ENCODE results near the gene GOLPH3. TPM values are rescaled to one million over a fixed set of nuclear protein-coding genes. Genes with fewer than 3 reads are reported as not detected.

Gene GOLPH3
- total RNA-seq, 1 donor from 2014 or later = 99.0 TPM

GRCh38 chr5:32132757-32133156 lies 41.4 kb downstream of the GOLPH3 start:
- Histone ChIP-seq H3K36me3 (peaks cover 41% of the 10 kb centered on the region), H3K27me3 (ENCODE audit: low read depth) (no peaks in the 10 kb centered on the region), H3K9me3 (no peaks in the 10 kb centered on the region), H3K4me1 (peaks cover 12% of the 10 kb centered on the region), H3K27ac (no peak overlapping the region), H3K4me3 (no peak overlapping the region)
- no peak for ATAC-seq
- DNase-seq = no peak
- intact Hi-C loops (cut with DNase I) = no loop called here
- no peak for TF ChIP-seq CTCF (IDR thresholded peaks at IDR 0.05)

GRCh38 chr5:32131604-32132003 lies 42.5 kb downstream of the GOLPH3 start:
- TF ChIP-seq CTCF (IDR thresholded peaks at IDR 0.05) = no peak
- intact Hi-C loops (cut with DNase I) = no loop called here
- Histone ChIP-seq H3K27ac (no peak overlapping the region), H3K27me3 (ENCODE audit: low read depth) (no peaks in the 10 kb centered on the region), H3K36me3 (peaks cover 36% of the 10 kb centered on the region), H3K4me3 (no peak overlapping the region), H3K4me1 (peaks cover 12% of the 10 kb centered on the region), H3K9me3 (no peaks in the 10 kb centered on the region)
- no peak for ATAC-seq
- no peak for DNase-seq

DNA sequence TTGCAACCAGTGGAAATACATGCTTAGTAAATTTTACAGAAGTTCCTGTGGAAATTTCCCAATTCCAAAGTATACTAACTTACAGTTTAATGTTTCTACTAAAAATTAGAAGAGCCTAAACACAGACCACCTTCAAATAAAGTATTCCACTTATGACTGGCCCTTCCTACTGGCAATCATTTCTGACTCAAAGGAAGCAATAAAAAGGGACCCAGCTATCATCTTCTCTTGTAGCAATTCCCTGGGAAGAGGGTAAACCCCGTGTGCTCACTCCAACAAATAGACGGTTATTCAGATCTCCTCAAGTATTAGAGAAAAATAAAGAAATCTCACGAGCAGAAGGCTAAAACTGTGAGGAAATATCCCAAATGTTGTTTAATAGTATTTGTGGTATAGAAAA lies 43.3 kb downstream of the GOLPH3 start:
- DNase-seq = no peak
- no peak for ATAC-seq
- intact Hi-C loops (cut with DNase I) = no loop called here
- Histone ChIP-seq H3K4me1 (peaks cover 12% of the 10 kb centered on the region), H3K27ac (no peak overlapping the region), H3K27me3 (ENCODE audit: low read depth) (no peaks in the 10 kb centered on the region), H3K9me3 (no peaks in the 10 kb centered on the region), H3K4me3 (no peak overlapping the region), H3K36me3 (peaks cover 43% of the 10 kb centered on the region)
- no peak for TF ChIP-seq CTCF (IDR thresholded peaks at IDR 0.05)

GRCh38 chr5:32129074-32129598 lies 45.0 kb downstream of the GOLPH3 start:
- Histone ChIP-seq H3K4me1 (peaks cover 27% of the 10 kb centered on the region), H3K27me3 (ENCODE audit: low read depth) (no peaks in the 10 kb centered on the region), H3K9me3 (no peaks in the 10 kb centered on the region), H3K36me3 (peaks cover 44% of the 10 kb centered on the region), H3K27ac (no peak overlapping the region), H3K4me3 (no peak overlapping the region)
- DNase-seq (no peak), ATAC-seq (no peak)
- intact Hi-C loops (cut with DNase I) = no loop called here
- TF ChIP-seq CTCF (IDR thresholded peaks at IDR 0.05) = no peak

- Histone ChIP-seq H3K4me3 (no peak overlapping the region), H3K27ac (no peak overlapping the region), H3K36me3 (peaks cover 43% of the 10 kb centered on the region), H3K9me3 (no peaks in the 10 kb centered on the region), H3K4me1 (peaks cover 29% of the 10 kb centered on the region), H3K27me3 (ENCODE audit: low read depth) (no peaks in the 10 kb centered on the region)
- ATAC-seq = no peak
- TF ChIP-seq CTCF (IDR thresholded peaks at IDR 0.05) = no peak
- intact Hi-C loops (cut with DNase I) = no loop called here
- no peak for DNase-seq
Measured at GRCh38 chr5:32127711-32128110, 46.4 kb downstream of the GOLPH3 start.

DNA sequence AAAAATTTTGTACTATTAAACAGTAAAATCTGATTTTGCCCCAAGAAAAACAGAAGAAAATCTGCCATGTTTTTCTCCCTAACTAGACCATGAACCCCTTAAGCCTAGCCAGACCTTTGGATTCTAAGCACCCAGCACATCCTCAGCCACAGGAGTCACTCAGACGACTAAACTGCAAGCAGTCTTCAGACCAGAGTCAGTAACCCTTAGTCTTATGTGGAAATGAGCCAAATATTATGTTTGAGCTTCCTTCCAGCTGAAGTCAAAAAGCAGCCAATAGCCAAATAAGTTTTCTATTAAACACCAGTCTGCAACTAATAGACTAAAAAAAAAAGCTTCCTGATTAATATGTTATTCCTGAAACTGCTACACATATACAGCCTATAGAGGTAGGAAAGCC lies 47.4 kb downstream of the GOLPH3 start:
- no peak overlapping the region for H3K4me3 ChIP-seq
- H3K4me1 ChIP-seq = peaks cover 25% of the 10 kb centered on the region
- no peaks in the 10 kb centered on the region for H3K9me3 ChIP-seq
- no peak overlapping the region for H3K27ac ChIP-seq
- no peaks in the 10 kb centered on the region for H3K27me3 ChIP-seq (ENCODE audit: low read depth)
- H3K36me3 ChIP-seq = peaks cover 53% of the 10 kb centered on the region
- no peak for TF ChIP-seq CTCF (IDR thresholded peaks at IDR 0.05)
- intact Hi-C loops (cut with DNase I) = no loop called here
- ATAC-seq = no peak
- DNase-seq = no peak
